Activated naive CD4-positive, alpha-beta T cell treated with Interleukin-2 at 50 U/mL for 16 hours (primary cell): ENCODE results near the gene MRPL21.

Experiments
- DNase-seq: peaks from one replicate; pipeline ENCODE4 v3.0.0-alpha.2; 2020

MRPL21 gene

DNA sequence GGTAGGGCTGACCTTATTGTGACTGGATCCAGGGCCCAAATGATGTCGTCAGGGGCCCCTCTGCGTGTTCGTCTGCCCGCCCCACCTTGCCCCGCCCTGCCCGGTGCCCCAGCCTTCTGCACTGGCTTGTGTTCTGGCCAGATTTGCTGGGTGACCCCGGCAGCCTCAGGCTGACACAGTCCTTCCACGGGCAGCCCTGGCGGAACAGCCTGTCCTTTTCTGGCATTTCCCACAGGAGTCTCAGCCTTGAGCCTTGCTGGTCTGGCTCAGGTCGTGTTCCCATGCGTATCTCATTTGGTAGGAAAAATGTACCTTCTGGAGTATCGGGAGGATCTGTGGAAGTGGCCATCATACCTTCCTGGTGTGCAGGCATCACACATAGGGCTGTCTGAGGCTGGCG, 31.0 kb upstream of the MRPL21 start:
- DNase-seq: no peak

- no peak for DNase-seq
These were observed 30.7 kb upstream of the MRPL21 start for GRCh38 chr11:68934321-68934645.

DNA sequence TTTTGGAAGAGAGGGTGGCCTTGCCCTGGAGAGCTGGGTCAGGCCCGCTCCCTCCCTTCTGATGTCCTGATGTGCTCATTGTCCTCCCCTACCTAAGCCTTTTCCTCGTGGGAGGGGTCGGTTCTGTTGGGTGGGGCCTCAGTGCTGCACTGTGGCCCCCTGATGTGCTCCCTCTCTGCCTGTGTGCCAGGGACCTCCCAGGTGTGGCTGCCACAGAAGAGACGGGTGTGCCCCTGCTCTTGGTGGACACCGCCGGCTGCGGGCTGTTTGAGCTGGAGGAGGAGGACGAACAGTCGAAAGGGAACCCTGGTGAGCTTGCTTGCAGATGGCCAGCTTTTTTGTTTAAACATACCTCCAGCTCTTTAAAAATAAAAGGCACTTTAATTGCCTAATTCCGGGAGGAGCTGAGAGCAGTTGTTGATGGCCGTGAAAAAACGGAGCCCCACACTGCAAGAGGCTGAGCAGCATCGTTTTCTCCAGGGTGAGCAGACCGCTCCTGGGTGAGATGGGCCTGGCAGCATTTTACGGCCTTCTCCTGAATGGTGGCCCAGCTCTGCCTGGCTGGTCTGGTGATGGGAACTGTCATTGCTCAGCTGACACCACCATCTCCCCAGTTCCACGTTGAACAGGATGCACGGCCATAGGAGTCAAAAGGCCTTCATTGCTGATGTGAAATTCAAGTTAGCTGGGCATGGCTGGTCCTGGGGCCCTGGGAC, 30.1 kb upstream of the MRPL21 start:
- no peak for DNase-seq

GRCh38 chr11:68932933-68933577, 29.4 kb upstream of the MRPL21 start:
- no peak for DNase-seq

- no peak for DNase-seq
These were observed 28.7 kb upstream of the MRPL21 start for GRCh38 chr11:68932358-68932757.

DNA sequence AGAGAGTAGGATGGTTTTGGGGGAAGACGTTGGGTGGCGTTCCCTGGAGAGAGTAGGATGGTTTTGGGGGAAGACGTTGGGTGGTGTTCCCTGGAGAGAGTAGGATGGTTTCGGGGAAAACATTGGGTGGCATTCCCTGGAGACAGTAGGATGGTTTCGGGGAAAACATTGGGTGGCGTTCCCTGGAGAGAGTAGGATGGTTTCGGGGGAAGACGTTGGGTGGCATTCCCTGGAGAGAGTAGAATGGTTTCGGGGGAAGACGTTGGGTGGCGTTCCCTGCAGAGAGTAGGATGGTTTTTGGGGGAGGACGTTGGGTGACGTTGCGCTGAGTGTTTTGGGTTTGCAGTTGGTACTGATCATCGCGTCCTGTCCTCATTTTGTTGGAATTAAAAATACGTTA, 28.3 kb upstream of the MRPL21 start:
- DNase-seq: no peak

- no peak for DNase-seq
These were observed 27.6 kb upstream of the MRPL21 start for GRCh38 chr11:68930991-68931855.

DNA sequence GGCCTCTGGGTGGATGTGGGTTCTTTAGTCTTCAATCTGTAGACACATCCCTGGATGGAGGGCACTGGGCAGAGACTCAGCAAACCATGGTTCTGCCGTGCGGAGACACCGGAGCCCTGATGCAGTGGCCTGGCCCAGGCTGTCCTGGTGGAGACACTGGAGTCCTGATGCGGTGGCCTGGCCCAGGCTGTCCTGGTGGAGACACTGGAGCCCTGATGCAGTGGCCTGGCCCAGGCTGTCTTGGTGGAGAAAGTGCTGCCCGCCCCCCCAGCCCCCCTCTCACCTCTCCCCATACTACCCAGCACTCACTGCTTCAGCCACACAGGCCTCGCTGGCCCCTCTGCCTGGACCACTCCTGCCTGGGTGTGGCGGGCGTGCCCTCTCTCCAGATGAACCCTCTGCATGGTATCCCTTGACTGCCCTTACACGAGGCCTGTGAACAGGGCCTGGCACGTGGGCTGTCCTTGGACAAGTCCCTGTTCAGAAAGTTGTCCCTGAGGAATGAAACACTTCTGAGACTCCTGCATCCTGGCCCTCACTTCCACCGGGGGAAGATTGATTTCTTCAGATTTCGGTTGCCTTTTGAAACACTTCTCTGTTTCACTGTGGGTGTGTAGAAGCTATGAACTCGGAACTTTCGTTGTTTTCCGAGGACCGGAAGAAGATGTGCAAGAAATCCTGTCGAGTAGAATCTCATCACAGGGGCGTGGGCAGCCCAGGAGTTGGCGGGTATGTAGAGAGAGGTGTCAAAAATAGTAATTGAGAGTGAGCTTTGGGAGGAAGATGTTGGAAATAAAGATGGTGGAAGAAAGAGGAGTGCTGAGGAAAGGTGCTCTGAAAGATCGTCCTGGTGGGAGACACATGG, 26.3 kb upstream of the MRPL21 start:
- no peak for DNase-seq

DNA sequence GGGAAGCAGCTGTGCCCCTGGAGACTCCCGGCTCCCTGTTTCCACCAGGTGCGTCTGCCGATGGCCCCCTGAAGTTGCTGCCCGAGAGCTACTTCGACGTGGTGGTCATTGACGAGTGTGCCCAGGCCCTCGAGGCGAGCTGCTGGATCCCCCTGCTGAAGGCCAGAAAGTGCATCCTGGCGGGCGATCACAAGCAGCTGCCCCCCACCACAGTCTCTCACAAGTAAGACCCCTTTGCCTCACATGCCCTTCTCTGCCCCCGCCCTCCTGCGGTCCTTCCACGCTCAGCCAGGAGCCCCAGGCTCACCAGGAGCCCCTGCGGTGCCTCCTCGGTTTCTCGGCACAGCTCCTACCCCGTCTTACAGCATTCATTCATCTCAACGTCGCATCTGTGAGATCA, 25.5 kb upstream of the MRPL21 start:
- no peak for DNase-seq

- DNase-seq: no peak
These were observed 24.7 kb upstream of the MRPL21 start for GRCh38 chr11:68928136-68928880.

- no peak for DNase-seq
These were observed 23.9 kb upstream of the MRPL21 start for GRCh38 chr11:68927280-68928135.

GRCh38 chr11:68925611-68926010, 22.0 kb upstream of the MRPL21 start:
- DNase-seq: no peak

DNA sequence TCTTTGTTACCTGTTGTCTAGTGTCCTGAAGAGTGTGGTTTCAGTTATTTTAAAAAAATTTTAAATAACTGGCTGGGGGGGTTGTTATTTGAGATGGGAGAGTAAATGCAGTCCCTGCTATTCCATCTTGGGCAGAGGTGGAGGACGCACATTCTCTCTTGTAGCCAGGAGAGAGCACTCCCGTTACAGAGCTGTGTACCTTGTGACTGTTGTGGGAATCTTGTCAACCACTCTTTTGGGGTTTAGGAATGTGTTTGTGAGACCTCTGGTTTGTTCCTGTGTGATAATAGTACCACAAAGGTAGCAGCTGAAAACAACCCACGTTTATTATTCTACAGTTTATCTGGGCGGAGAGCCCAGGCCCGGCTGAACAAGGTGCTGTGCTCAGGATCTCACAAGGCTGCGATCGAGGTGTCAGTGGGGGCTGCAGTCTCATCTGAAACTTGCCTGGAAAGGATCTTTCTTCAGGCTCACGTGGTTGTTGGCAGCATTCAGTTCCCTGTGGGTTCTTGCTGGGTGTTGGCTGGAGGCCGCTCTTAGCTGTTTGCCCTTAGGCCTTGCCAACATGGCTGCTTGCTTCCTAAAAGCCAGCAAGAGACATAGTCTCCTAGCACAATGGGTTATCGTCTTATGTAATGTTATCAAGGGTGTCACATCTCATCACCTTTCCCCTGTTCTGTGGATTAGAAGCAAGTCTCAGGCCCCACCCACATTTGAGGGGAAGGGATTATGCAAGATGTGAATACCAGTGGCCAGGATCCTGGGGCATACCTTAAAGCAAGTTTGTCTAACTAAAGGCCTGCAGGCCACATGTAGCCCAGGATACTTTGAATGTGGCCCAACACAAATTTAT, 20.7 kb upstream of the MRPL21 start:
- DNase-seq: no peak

GRCh38 chr11:68923614-68924013, 20.0 kb upstream of the MRPL21 start:
- DNase-seq: no peak

DNA sequence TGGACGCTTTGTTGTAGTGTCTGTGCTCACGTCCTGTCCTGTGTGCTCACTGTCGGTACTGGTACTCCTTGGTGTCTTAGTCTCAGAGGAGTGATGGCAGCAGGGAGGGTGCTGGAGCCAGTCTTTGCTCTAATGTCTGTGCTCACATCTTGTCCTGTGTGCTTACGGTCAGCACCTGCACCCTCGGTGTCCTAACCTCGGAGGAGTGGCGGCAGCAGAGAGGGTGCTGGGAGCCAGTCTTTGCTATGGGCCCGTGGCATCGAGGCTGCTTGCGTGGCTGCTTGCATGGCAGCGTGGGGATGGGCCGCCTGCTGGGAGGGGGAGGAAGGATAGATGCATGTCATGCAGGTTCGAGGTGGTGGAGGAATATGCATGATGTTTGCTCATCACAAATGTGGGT, 12.8 kb upstream of the MRPL21 start:
- no peak for DNase-seq

DNA sequence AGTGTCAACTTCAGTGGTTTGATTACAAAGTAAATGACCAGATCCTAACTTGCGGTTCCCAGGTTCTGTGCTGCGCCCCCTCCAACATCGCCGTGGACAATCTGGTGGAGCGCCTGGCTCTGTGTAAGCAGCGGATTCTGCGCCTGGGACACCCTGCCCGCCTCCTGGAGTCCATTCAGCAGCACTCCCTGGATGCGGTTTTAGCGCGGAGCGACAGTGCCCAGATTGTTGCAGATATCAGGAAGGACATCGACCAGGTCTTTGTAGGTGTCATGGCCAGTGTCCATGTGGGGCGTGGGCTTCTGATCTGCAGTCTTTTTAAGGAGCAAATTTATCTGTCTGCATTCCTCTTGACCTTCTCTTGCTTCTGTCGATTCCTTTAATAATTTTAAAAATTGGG, 11.1 kb upstream of the MRPL21 start:
- no peak for DNase-seq

DNA sequence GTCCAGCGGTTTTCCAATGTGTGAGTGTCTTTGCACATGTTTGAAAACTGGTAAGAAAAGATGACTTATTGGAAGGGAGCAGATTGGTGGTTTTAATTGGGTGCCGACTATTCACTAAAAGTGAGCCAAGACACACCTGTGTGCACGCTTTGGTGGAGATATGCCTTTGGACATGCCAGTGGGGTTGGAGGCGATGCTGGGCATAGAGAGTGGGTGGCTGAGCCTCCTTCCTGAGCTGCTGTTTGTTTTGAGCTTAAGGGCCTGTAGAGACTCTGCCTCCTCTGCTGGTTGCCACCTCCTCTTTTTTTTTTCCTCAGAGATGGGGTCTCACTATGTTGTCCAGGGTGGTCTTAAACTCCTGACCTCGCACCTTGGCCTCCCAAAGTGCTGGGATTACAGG, 9.6 kb upstream of the MRPL21 start:
- no peak for DNase-seq

GRCh38 chr11:68912254-68912653, 8.6 kb upstream of the MRPL21 start:
- no peak for DNase-seq

DNA sequence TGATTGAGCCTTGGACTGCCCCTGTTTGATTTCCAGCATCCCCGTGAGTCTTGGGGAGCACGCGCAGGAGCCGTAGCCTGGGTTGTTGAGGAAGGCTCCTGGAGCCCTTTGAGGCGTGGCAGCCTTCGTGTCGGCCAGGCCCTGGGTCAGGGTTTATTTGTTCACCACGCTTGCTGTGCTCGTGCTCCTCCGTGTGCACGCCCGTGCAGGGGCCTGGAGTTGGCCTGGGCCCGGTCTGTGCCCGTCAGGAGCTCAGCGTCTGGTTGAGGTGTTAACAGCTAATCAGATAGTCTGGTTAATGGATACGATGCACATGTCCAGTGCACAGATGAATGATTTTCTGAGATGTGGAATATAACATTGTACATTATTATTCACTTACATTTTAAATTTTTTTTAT, 8.1 kb upstream of the MRPL21 start:
- DNase-seq: no peak

GRCh38 chr11:68910965-68911364, 7.3 kb upstream of the MRPL21 start:
- no peak for DNase-seq
